Right lobe of liver (tissue), 6 donors: ENCODE data around the gene DIABLO. TPM values are rescaled to one million over a fixed set of nuclear protein-coding genes. Genes with fewer than 3 reads are reported as not detected.

Experiments
- ATAC-seq, 4 donors: fragments of 200-7000 bp; cut with Tn5 transposase; one replicate each; pipeline ENCODE4 v1.9.1; 2020; ENCODE audit warnings: mild to moderate bottlenecking in 4 of 4, moderate library complexity in 4 of 4
- DNase-seq, 3 donors: peaks; one replicate each; pipeline ENCODE4 v3.0.0-alpha.2; 2020
- H3K27ac ChIP-seq, 3 donors: fragments of 200-600 bp; one replicate each; pipeline ENCODE4 v1.8.0; 2022
- H3K27me3 ChIP-seq, 2 donors: fragments of 200-600 bp; one replicate each; pipeline ENCODE4 v1.8.0; 2022
- H3K36me3 ChIP-seq, 4 donors: fragments of 200-600 bp; sonication (generic) in 1 of 4; one replicate each; pipeline versions ENCODE4 v1.5.1 to v1.8.0; 2017 to 2022; ENCODE audit warnings: control low read depth in 1 of 4
- H3K4me1 ChIP-seq, 4 donors: fragments of 200-600 bp; sonication (generic) in 1 of 4; one replicate each; pipeline versions ENCODE4 v1.5.1 to v1.8.0; 2017 to 2022; ENCODE audit warnings: control low read depth in 1 of 4
- H3K4me3 ChIP-seq, 3 donors: fragments of 200-600 bp; one replicate each; pipeline ENCODE4 v1.8.0; 2022
- H3K9me3 ChIP-seq, 4 donors: fragments of 200-600 bp; sonication (generic) in 1 of 4; one replicate each; pipeline versions ENCODE4 v1.5.1 to v1.8.0; 2017 to 2022; ENCODE audit warnings: control low read depth in 1 of 4
- CTCF ChIP-seq, 4 donors: fragments of 200-600 bp in 3 of 4; fragments of 450-650 bp in 1 of 4; IDR thresholded peaks; one replicate each; pipeline versions ENCODE4 v1.5.1 to v1.8.0; 2016 to 2022; ENCODE audit warnings: antibody characterized with exemption in 4 of 4, mild to moderate bottlenecking in 2 of 4
- POLR2A ChIP-seq: fragments of 450-650 bp; IDR thresholded peaks from one replicate; pipeline ENCODE4 v1.6.1; 2017; ENCODE audit warnings: antibody characterized with exemption, mild to moderate bottlenecking
- WGBS: methylation state at CpG from one replicate; pipeline ENCODE4 v1.1.6; 2018; ENCODE audit warnings: low coverage, low lambda C conversion rate; ENCODE audit not compliant: insufficient coverage; ENCODE audit errors: missing lambda C conversion rate; 5-methylcytosine and 5-hydroxymethylcytosine counted together
- intact Hi-C, 2 donors: fragments of 100-400 bp; cut with DNase I; formaldehyde crosslinking; loops; one replicate each; pipeline versions ENCODE4 v1.11.2 to v1.14.1; 2022
- total RNA-seq, 6 experiments: library from RNA; depleted of rRNA in 2 of 6; stranded (reverse); fragments of >200 nt in 2 of 6; fragmentation: NEBNext Ultra II Directional in 3 of 6; extraction: Animal tissue kit (Norgen Biotek cat#: 25700) in 3 of 6; gene quantifications; one replicate each; pipeline versions ENCODE4 v1.1.0 to v1.2.4, GENCODE V29; 2016 to 2023
- donor health status: DM: no; HTN: yes; CAD: no.
- donor health status: DM: no; HTN: no; CAD: no.
- donor health status: DM: no; HTN: no; CAD: no.
- donor health status: DM: no; HTN: yes; CAD: no.
- donor health status: DM: no; HTN: yes; CAD: no.

Gene DIABLO
- total RNA-seq, 6 experiments from 2014 or later = 21.0 to 41.0 (median 24.1) TPM

GRCh38 chr12:122245553-122245952, 19.7 kb upstream of the DIABLO start:
- peaks cover 0 to 32% (median 9%) of the 10 kb centered on the region in 4 donors for H3K36me3 ChIP-seq
- no peaks in the 10 kb centered on the region for H3K4me1 ChIP-seq
- no peak overlapping the region for H3K27ac ChIP-seq
- intact Hi-C loops = no loop called here
- TF ChIP-seq CTCF (IDR thresholded peaks at IDR 0.05) (no peak), POLR2A (no peak)
- H3K4me3 ChIP-seq = no peak overlapping the region
- no peak for ATAC-seq
- H3K9me3 ChIP-seq = no peaks in the 10 kb centered on the region
- H3K27me3 ChIP-seq = no peaks in the 10 kb centered on the region
- DNase-seq = no peak
- WGBS = 100% methylated on average over 1 of the region's 1 CpG

- 73% methylated on average over 11 of the region's 11 CpGs for WGBS
- TF ChIP-seq POLR2A = no peak
- no peak for TF ChIP-seq CTCF (IDR thresholded peaks at IDR 0.05)
- ATAC-seq = no peak
Measured at GRCh38 chr12:122244565-122245371, 18.9 kb upstream of the DIABLO start.

GRCh38 chr12:122243965-122244364, 18.1 kb upstream of the DIABLO start:
- DNase-seq = no peak
- H3K27me3 ChIP-seq = no peaks in the 10 kb centered on the region
- no peak overlapping the region for H3K4me3 ChIP-seq
- no peak for ATAC-seq
- 69% methylated on average over 6 of the region's 6 CpGs for WGBS
- H3K9me3 ChIP-seq = no peaks in the 10 kb centered on the region
- H3K27ac ChIP-seq = no peak overlapping the region
- TF ChIP-seq CTCF (IDR thresholded peaks at IDR 0.05) (no peak), POLR2A (no peak)
- H3K4me1 ChIP-seq = no peaks in the 10 kb centered on the region
- intact Hi-C loops = no loop called here
- H3K36me3 ChIP-seq = peaks cover 0 to 23% (median 5%) of the 10 kb centered on the region in 4 donors

More at GRCh38 chr12:122244565-122245371, 18.9 kb upstream of the DIABLO start:
- Histone ChIP-seq H3K9me3 (no peaks in the 10 kb centered on the region), H3K27ac (no peak overlapping the region), H3K27me3 (no peaks in the 10 kb centered on the region), H3K4me3 (no peak overlapping the region), H3K36me3 (peaks cover 0 to 30% (median 6%) of the 10 kb centered on the region in 4 donors), H3K4me1 (no peaks in the 10 kb centered on the region)
- intact Hi-C loops = no loop called here
- no peak for DNase-seq

- H3K27ac ChIP-seq = no peak overlapping the region
- peaks cover 0 to 28% (median 5%) of the 10 kb centered on the region in 4 donors for H3K36me3 ChIP-seq
- H3K4me3 ChIP-seq = no peak overlapping the region
- TF ChIP-seq POLR2A (no peak), CTCF (IDR thresholded peaks at IDR 0.05) (no peak)
- ATAC-seq = no peak
- DNase-seq = no peak
- H3K4me1 ChIP-seq = peaks cover 0 to 13% (median 0%) of the 10 kb centered on the region in 4 donors
- no peaks in the 10 kb centered on the region for H3K27me3 ChIP-seq
- intact Hi-C loops = no loop called here
- WGBS = 97% methylated on average over 5 of the region's 5 CpGs
- no peaks in the 10 kb centered on the region for H3K9me3 ChIP-seq
Measured at GRCh38 chr12:122238861-122239260, 13.0 kb upstream of the DIABLO start.
